Liver (tissue), 9 donors: ENCODE data around the gene ATXN1. TPM values are rescaled to one million over a fixed set of nuclear protein-coding genes. Genes with fewer than 3 reads are reported as not detected.
"Not testable (repeated sequence)": the region's sequence is repeated elsewhere in the genome, so short reads cannot be mapped to it uniquely, and the experiment has no call there.

Experiments used
- DNase-seq: peaks from one replicate; pipeline ENCODE4 v3.0.0-alpha.2; 2017; ENCODE audit warnings: low spot score
- H3K27ac ChIP-seq, 2 donors: one replicate each; pipeline ENCODE4 v1.7.0; 2013; ENCODE audit warnings: inconsistent platforms in 2 of 2, low read length in 2 of 2, control low read depth in 1 of 2, low read depth in 1 of 2, mild to moderate bottlenecking in 1 of 2
- H3K27me3 ChIP-seq, 4 donors: one replicate each; pipeline versions ENCODE4 v1.6.1 to v1.7.0; 2013; ENCODE audit warnings: low read length in 3 of 4, inconsistent platforms in 1 of 4, mild to moderate bottlenecking in 1 of 4, moderate library complexity in 1 of 4; ENCODE audit not compliant: control insufficient read depth in 4 of 4, insufficient read depth in 4 of 4
- H3K36me3 ChIP-seq, 4 donors: one replicate each; pipeline versions ENCODE4 v1.6.1 to v1.7.0; 2013; ENCODE audit warnings: low read length in 3 of 4, mild to moderate bottlenecking in 3 of 4, low read depth in 1 of 4, moderate library complexity in 1 of 4; ENCODE audit not compliant: control insufficient read depth in 4 of 4, insufficient read depth in 3 of 4
- H3K4me1 ChIP-seq, 4 donors: one replicate each; pipeline versions ENCODE4 v1.6.1 to v1.7.0; 2013; ENCODE audit warnings: low read length in 3 of 4, mild to moderate bottlenecking in 3 of 4, moderate library complexity in 1 of 4; ENCODE audit not compliant: control insufficient read depth in 4 of 4, insufficient read depth in 4 of 4
- H3K4me3 ChIP-seq, 3 donors: one replicate each; pipeline versions ENCODE4 v1.6.1 to v1.7.0; 2013; ENCODE audit warnings: low read length in 3 of 3, control low read depth in 1 of 3, low read depth in 1 of 3, mild to moderate bottlenecking in 1 of 3
- H3K9ac ChIP-seq, 2 donors: one replicate each; pipeline ENCODE4 v1.7.0; 2013; ENCODE audit warnings: low read length in 2 of 2, mild to moderate bottlenecking in 2 of 2, moderate library complexity in 2 of 2, control low read depth in 1 of 2, low read depth in 1 of 2
- H3K9me3 ChIP-seq, 4 donors: one replicate each; pipeline versions ENCODE4 v1.6.1 to v1.7.0; 2013; ENCODE audit warnings: low read length in 3 of 4; ENCODE audit not compliant: control insufficient read depth in 4 of 4
- EGR1 ChIP-seq, 2 donors: IDR thresholded peaks; 2 replicates each; pipeline ENCODE4 v1.6.1; 2016 to 2018; ENCODE audit warnings: antibody characterized with exemption in 2 of 2, low read depth in 2 of 2
- FOXA1 ChIP-seq: IDR thresholded peaks from 2 replicates; pipeline ENCODE4 v1.6.1; 2016; ENCODE audit warnings: antibody characterized with exemption
- FOXA2 ChIP-seq: IDR thresholded peaks from 2 replicates; pipeline ENCODE4 v1.6.1; 2016; ENCODE audit warnings: antibody characterized with exemption
- GABPA ChIP-seq, 2 donors: IDR thresholded peaks in 1 of 2; conservative IDR thresholded peaks in 1 of 2; 2 replicates each; pipeline ENCODE4 v1.6.1; 2016; ENCODE audit warnings: antibody characterized with exemption in 2 of 2, mild to moderate bottlenecking in 1 of 2, moderate library complexity in 1 of 2
- HNF4A ChIP-seq, 2 donors: conservative IDR thresholded peaks; 2 replicates each; pipeline ENCODE4 v1.6.1; 2016; ENCODE audit warnings: antibody characterized with exemption in 2 of 2, mild to moderate bottlenecking in 2 of 2
- HNF4G ChIP-seq: IDR thresholded peaks from 2 replicates; pipeline ENCODE4 v1.6.1; 2016; ENCODE audit warnings: antibody characterized with exemption
- JUND ChIP-seq, 2 donors: IDR thresholded peaks; 2 replicates each; pipeline ENCODE4 v1.6.1; 2016; ENCODE audit warnings: antibody characterized with exemption in 2 of 2
- NR2F2 ChIP-seq: IDR thresholded peaks from 2 replicates; pipeline ENCODE4 v1.6.1; 2016; ENCODE audit warnings: antibody characterized with exemption
- RAD21 ChIP-seq, 2 donors: IDR thresholded peaks; 2 replicates each; pipeline ENCODE4 v1.6.1; 2016; ENCODE audit warnings: antibody characterized with exemption in 2 of 2, mild to moderate bottlenecking in 2 of 2
- RXRA ChIP-seq, 2 donors: IDR thresholded peaks; 2 replicates each; pipeline ENCODE4 v1.6.1; 2017 to 2018; ENCODE audit warnings: antibody characterized with exemption in 2 of 2, mild to moderate bottlenecking in 1 of 2
- SP1 ChIP-seq: IDR thresholded peaks from 2 replicates; pipeline ENCODE4 v1.6.1; 2018; ENCODE audit warnings: antibody characterized with exemption, mild to moderate bottlenecking
- TAF1 ChIP-seq: conservative IDR thresholded peaks from 2 replicates; pipeline ENCODE4 v1.6.1; 2016; ENCODE audit warnings: antibody characterized with exemption, mild to moderate bottlenecking
- YY1 ChIP-seq: IDR thresholded peaks from 2 replicates; pipeline ENCODE4 v1.6.1; 2016; ENCODE audit warnings: antibody characterized with exemption, mild to moderate bottlenecking
- WGBS: extraction: QIAGEN DNeasy Blood & Tissue Kit; methylation state at CpG from one replicate; pipeline ENCODE4 v1.1.7; 2013; 5-methylcytosine and 5-hydroxymethylcytosine counted together
- polyA plus RNA-seq, 2 donors: library from polyadenylated mRNA; stranded (reverse) in 1 of 2; unstranded in 1 of 2; fragments of 200-250 nt in 1 of 2; fragments of >200 nt in 1 of 2; fragmentation: Nextera tagmentation in 1 of 2; extraction: Ambion mirVana in 1 of 2; gene quantifications; one replicate each; pipeline versions ENCODE4 v1.2.1 to v1.2.3, GENCODE V29; 2013 to 2015
- total RNA-seq, 2 donors: library from RNA; depleted of rRNA; stranded (reverse); fragments of >200 nt; gene quantifications; one replicate each; pipeline ENCODE4 v1.2.3, GENCODE V29; 2014
- TF ChIP-seq, protein P1 (sequence below): IDR thresholded peaks from 2 replicates; pipeline ENCODE4 v1.6.1; 2016; ENCODE audit warnings: antibody characterized with exemption
- TF ChIP-seq, protein P2 (sequence below): IDR thresholded peaks from 2 replicates; pipeline ENCODE4 v1.6.1; 2016; ENCODE audit warnings: antibody characterized with exemption
- TF ChIP-seq, protein P3 (sequence below): IDR thresholded peaks from 2 replicates; pipeline ENCODE4 v1.6.1; 2016; ENCODE audit warnings: antibody characterized with exemption
- TF ChIP-seq, protein P4 (sequence below): fragments of 150-350 bp; IDR thresholded peaks from 2 replicates; pipeline ENCODE4 v1.5.1; 2017; ENCODE audit warnings: improper control_type of control experiment, low read depth, low read length; ENCODE audit not compliant: missing input control
- TF ChIP-seq, protein P5 (sequence below): IDR thresholded peaks from 2 replicates; pipeline ENCODE4 v1.6.1; 2016; ENCODE audit warnings: antibody characterized with exemption, mild to moderate bottlenecking
- donor health status: healthy.
- donor health status: healthy.
- donor health status: healthy.
- donor health status: healthy.
- donor health status: healthy.

ATXN1 gene
- total and polyA plus RNA-seq, 4 donors = 4.3 to 29.7 (median 8.2) TPM

DNA sequence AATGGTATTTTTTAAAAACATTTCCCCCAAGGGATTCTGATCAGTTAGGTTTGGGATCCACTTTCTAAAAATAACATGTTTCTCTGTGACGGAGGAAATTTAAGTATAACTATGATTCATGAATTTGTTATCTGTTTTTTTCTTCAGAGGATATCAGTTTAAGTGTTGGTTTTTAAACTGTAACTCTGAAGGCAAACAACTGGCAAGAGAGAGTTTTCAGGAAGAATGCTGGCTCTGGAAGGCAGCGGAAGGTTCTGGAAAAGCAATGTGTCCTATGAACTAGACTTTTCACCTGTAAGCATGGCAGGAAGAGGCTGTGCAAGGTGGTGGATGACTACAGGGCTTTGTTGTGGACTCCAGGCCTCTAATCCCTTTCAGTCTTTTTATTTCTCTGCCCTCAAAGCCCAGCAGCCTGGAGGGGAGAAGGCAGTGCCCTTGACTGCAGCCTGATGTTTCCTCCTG, 369.8 kb downstream of the ATXN1 start:
- Histone ChIP-seq H3K9ac (no peak overlapping the region), H3K27ac (peak overlapping the region; percentile 27 to 57), H3K9me3 (no peaks in the 10 kb centered on the region), H3K27me3 (no peaks in the 10 kb centered on the region), H3K4me1 (peaks cover 0 to 7% (median 4%) of the 10 kb centered on the region in 4 donors), H3K4me3 (no peak overlapping the region), H3K36me3 (no peaks in the 10 kb centered on the region)
- peak; percentile 43 for TF ChIP-seq YY1
- TF ChIP-seq, protein P1, sequence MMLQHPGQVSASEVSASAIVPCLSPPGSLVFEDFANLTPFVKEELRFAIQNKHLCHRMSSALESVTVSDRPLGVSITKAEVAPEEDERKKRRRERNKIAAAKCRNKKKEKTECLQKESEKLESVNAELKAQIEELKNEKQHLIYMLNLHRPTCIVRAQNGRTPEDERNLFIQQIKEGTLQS = no peak
- peak in 1 of 2 donors; percentile 45 for TF ChIP-seq HNF4A (conservative IDR thresholded peaks at IDR 0.05)
- TF ChIP-seq, protein P2, sequence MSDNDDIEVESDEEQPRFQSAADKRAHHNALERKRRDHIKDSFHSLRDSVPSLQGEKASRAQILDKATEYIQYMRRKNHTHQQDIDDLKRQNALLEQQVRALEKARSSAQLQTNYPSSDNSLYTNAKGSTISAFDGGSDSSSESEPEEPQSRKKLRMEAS = peak; percentile 67
- DNase-seq = no peak
- WGBS = 64% methylated on average over 2 of the region's 2 CpGs

DNA sequence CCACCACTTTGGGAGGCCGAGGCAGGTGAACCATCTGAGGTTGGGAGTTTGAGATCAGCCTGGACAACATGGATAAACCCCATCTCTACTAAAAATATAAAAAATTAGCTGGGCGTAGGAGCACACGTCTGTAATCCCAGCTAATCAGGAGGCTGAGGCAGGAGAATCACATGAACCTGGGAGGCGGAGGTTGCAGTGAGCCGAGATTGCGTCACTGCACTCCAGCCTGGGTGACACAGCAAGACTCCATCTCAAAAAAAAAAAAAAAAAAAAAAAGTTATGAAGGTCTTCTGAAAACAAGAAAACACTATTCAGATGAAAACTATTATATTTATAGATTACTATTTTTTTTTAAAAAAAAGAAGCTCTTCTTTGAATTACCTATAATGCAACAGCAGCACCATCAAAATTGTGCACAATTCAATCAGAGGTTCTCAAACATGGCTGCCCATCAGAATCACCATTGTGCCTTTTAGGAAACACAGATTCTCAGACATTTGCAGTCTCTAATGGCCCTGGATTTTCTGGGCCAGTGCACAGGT, 370.3 kb downstream of the ATXN1 start:
- peak overlapping the region in 1 of 2 donors; percentile 57 for H3K27ac ChIP-seq
- not testable (repeated sequence) for H3K9me3 ChIP-seq, H3K27me3 ChIP-seq, H3K36me3 ChIP-seq, H3K9ac ChIP-seq, H3K4me3 ChIP-seq, DNase-seq, H3K4me1 ChIP-seq
- 97% methylated on average over 6 of the region's 6 CpGs for whole genome bisulfite sequencing
- TF ChIP-seq YY1 = peak; percentile 41

DNA sequence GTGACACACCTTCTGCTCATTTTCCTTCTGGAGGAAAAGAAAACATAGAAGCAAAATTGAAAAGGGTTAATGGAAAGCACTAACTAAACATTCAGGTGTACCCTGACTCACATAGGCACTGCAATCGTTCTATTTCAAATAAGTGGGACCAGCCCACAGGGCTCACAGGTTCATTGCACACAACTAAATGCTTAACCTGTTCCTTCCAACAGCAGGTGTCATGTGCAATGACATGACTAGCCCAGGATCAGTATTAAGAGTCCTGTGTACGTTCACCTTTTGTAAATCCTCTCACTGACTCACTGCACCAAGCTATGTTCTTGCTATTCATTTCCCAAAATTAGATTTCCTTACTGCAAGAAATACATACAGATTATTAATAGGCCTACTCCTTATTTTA, 371.6 kb downstream of the ATXN1 start:
- no peak overlapping the region for H3K9ac ChIP-seq
- no peaks in the 10 kb centered on the region for H3K36me3 ChIP-seq
- H3K27me3 ChIP-seq = no peaks in the 10 kb centered on the region
- no peak for DNase-seq
- no peaks in the 10 kb centered on the region for H3K9me3 ChIP-seq
- no peak overlapping the region for H3K27ac ChIP-seq
- WGBS = 85% methylated on average over 2 of the region's 2 CpGs
- H3K4me3 ChIP-seq = no peak overlapping the region
- TF ChIP-seq TAF1 (no peak), FOXA1 (no peak), NR2F2 (no peak), RAD21 (IDR thresholded peaks at IDR 0.05) (no peak), JUND (IDR thresholded peaks at IDR 0.05) (no peak), HNF4G (no peak), GABPA (IDR thresholded peaks at IDR 0.05 in 1 of 2, conservative IDR thresholded peaks at IDR 0.05 in 1 of 2) (no peak), FOXA2 (no peak), HNF4A (conservative IDR thresholded peaks at IDR 0.05) (no peak), YY1 (no peak), RXRA (IDR thresholded peaks at IDR 0.05) (no peak), SP1 (no peak), EGR1 (IDR thresholded peaks at IDR 0.05; ENCODE audit: low read depth in 2 of 2) (no peak)
- TF ChIP-seq, protein P1 = no peak
- TF ChIP-seq, protein P3, sequence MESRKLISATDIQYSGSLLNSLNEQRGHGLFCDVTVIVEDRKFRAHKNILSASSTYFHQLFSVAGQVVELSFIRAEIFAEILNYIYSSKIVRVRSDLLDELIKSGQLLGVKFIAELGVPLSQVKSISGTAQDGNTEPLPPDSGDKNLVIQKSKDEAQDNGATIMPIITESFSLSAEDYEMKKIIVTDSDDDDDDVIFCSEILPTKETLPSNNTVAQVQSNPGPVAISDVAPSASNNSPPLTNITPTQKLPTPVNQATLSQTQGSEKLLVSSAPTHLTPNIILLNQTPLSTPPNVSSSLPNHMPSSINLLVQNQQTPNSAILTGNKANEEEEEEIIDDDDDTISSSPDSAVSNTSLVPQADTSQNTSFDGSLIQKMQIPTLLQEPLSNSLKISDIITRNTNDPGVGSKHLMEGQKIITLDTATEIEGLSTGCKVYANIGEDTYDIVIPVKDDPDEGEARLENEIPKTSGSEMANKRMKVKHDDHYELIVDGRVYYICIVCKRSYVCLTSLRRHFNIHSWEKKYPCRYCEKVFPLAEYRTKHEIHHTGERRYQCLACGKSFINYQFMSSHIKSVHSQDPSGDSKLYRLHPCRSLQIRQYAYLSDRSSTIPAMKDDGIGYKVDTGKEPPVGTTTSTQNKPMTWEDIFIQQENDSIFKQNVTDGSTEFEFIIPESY = no peak
- TF ChIP-seq, protein P4, sequence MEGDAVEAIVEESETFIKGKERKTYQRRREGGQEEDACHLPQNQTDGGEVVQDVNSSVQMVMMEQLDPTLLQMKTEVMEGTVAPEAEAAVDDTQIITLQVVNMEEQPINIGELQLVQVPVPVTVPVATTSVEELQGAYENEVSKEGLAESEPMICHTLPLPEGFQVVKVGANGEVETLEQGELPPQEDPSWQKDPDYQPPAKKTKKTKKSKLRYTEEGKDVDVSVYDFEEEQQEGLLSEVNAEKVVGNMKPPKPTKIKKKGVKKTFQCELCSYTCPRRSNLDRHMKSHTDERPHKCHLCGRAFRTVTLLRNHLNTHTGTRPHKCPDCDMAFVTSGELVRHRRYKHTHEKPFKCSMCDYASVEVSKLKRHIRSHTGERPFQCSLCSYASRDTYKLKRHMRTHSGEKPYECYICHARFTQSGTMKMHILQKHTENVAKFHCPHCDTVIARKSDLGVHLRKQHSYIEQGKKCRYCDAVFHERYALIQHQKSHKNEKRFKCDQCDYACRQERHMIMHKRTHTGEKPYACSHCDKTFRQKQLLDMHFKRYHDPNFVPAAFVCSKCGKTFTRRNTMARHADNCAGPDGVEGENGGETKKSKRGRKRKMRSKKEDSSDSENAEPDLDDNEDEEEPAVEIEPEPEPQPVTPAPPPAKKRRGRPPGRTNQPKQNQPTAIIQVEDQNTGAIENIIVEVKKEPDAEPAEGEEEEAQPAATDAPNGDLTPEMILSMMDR = no peak
- TF ChIP-seq, protein P2 = no peak
- TF ChIP-seq, protein P5, sequence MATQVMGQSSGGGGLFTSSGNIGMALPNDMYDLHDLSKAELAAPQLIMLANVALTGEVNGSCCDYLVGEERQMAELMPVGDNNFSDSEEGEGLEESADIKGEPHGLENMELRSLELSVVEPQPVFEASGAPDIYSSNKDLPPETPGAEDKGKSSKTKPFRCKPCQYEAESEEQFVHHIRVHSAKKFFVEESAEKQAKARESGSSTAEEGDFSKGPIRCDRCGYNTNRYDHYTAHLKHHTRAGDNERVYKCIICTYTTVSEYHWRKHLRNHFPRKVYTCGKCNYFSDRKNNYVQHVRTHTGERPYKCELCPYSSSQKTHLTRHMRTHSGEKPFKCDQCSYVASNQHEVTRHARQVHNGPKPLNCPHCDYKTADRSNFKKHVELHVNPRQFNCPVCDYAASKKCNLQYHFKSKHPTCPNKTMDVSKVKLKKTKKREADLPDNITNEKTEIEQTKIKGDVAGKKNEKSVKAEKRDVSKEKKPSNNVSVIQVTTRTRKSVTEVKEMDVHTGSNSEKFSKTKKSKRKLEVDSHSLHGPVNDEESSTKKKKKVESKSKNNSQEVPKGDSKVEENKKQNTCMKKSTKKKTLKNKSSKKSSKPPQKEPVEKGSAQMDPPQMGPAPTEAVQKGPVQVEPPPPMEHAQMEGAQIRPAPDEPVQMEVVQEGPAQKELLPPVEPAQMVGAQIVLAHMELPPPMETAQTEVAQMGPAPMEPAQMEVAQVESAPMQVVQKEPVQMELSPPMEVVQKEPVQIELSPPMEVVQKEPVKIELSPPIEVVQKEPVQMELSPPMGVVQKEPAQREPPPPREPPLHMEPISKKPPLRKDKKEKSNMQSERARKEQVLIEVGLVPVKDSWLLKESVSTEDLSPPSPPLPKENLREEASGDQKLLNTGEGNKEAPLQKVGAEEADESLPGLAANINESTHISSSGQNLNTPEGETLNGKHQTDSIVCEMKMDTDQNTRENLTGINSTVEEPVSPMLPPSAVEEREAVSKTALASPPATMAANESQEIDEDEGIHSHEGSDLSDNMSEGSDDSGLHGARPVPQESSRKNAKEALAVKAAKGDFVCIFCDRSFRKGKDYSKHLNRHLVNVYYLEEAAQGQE = no peak
- peaks cover 0 to 9% (median 5%) of the 10 kb centered on the region in 4 donors for H3K4me1 ChIP-seq
